ENCODE data around the gene MRS2.

Gene MRS2

DNA sequence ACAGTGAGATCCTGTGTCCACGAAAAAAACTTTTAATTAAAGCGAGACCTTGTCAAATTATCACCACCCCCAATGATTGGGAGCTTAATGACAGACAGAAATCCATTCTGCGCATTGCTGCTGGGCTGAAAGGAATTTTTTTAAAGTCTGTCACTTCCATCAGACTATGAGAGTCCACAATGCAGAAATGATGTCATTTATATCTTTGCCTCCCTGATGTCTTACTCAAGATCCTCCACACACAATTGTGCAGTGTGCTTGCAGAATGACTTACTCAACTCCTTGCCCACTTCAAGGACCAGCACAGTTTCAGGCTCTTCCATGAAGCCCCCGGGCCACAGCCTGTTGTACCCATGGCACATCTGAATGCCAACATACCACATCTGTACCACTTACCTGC lies 45.7 kb downstream of the MRS2 start:
- H3K4me3 ChIP-seq = no peak overlapping the region
- TF ChIP-seq, protein P1, sequence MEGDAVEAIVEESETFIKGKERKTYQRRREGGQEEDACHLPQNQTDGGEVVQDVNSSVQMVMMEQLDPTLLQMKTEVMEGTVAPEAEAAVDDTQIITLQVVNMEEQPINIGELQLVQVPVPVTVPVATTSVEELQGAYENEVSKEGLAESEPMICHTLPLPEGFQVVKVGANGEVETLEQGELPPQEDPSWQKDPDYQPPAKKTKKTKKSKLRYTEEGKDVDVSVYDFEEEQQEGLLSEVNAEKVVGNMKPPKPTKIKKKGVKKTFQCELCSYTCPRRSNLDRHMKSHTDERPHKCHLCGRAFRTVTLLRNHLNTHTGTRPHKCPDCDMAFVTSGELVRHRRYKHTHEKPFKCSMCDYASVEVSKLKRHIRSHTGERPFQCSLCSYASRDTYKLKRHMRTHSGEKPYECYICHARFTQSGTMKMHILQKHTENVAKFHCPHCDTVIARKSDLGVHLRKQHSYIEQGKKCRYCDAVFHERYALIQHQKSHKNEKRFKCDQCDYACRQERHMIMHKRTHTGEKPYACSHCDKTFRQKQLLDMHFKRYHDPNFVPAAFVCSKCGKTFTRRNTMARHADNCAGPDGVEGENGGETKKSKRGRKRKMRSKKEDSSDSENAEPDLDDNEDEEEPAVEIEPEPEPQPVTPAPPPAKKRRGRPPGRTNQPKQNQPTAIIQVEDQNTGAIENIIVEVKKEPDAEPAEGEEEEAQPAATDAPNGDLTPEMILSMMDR (IDR thresholded peaks at IDR 0.05) = no peak
- no peak for DNase-seq (ENCODE audit: low spot score)
- no peak overlapping the region for H3K27ac ChIP-seq

DNA sequence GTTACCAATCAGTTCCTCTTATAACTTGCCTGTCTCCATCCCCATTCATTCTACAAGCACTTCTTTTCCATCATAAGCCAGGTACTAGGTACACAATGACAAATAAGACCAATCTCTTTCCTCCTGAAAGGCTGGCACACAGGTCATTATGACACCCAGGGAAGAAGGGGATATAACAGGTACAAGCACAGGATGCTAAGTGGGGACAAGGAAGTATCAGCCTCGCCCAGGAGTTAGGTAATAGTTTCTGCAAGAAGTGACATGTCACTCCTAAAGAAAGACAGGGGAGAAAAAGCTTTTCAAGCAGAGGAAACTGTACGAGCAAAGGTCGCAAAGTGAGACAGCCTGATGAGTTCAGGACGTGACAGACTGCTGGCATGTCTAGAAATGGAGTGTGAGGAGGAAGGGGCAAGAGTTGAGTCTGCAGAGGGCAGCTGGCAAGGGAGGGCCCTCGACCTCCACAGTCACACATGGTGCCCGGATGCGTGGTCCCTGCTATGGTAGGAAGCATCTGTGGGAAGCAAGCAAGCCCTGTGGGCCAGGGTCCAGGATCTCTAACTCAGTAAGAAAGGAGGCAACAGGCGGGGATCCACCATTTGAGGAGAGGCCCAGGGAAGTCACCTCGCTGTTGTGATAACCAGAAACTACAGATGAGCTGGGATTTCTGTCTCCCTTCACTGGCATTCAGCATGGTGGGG lies 46.2 kb downstream of the MRS2 start:
- TF ChIP-seq, protein P1 (IDR thresholded peaks at IDR 0.05) = no peak
- Histone ChIP-seq H3K27ac (no peak overlapping the region), H3K4me3 (no peak overlapping the region)
- DNase-seq (ENCODE audit: low spot score) = no peak

DNA sequence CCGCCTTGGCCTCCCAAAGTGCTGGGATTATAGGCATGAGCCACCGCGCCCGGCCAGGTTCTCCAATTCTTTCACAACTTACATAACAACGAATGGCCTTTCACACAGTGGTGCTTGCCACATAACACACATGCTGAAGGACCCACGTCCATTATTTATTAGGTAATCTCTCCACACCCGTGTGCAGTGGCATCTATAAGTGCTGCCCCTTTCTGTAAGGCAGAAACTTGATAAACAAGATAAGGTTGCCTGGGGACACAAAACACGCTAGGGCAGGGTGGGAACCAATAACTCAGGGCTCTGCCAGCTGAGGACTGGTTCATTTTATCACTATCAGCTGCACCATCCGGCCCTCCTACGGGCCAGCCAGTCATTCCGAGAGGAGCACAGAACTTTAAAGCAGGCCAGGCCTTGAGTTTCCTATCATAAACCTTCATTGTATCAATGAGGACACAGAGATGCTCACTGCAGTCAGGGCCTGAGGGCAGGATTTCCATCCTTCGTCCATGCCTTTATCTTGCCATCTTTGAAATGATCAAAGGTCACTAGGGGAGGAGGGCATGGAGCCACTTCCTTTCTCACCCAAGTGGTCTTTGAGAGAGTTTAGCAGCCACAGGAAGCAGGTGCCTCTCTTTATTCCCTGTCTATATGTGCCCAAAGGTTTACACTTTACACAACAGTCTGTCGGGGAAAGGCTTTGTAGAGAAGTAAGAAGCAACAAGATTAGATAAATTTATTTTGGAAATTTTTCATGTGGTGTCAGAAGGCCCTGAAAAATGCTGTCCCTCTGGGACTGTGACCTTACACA lies 49.0 kb downstream of the MRS2 start:
- Histone ChIP-seq H3K4me3 (no peak overlapping the region), H3K27ac (no peak overlapping the region)
- TF ChIP-seq, protein P1 (IDR thresholded peaks at IDR 0.05) = no peak
- no peak for DNase-seq (ENCODE audit: low spot score)

DNA sequence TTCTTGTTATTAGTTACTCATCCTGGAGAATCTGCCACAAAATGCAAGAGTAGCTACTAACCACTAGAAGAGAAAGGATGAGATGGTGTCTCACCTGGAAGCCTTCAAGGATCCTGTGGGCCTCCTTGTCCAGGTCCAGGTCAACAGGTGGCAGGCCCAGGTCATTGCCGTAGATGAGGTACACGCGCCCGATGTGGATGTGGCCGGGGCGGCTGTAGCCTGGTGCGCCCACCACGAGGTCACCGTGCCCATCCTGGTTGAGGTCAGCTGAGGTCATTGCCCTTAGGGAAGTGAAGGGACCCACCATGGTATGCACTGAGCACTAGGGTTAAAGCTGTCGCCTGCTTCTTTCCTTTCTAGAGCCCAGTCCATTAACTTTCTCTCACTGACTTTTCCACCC lies 51.2 kb downstream of the MRS2 start:
- DNase-seq (ENCODE audit: low spot score) = no peak
- Histone ChIP-seq H3K4me3 (no peak overlapping the region), H3K27ac (no peak overlapping the region)
- TF ChIP-seq, protein P1 (IDR thresholded peaks at IDR 0.05) = no peak

DNA sequence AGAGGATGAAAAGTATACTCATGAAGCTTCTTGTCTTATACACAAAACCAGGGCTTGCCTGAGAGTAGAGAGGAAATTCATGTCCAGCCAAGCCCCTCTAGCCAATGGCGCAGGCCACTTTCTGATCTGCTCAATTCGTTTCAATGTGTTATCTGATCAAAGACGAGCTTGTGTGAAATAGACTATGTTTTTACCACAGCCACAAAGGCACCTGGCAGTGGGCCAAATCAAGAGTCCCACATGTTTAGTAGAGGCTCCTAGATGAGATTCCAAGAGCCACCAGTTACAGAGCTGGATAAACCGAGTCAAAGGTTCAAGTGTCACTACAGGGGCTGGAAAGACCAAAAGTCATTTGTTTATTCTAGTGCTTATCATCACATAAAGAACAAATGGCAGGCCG lies 51.7 kb downstream of the MRS2 start:
- no peak overlapping the region for H3K4me3 ChIP-seq
- DNase-seq (ENCODE audit: low spot score) = no peak
- TF ChIP-seq, protein P1 (IDR thresholded peaks at IDR 0.05) = no peak
- H3K27ac ChIP-seq = no peak overlapping the region

DNA sequence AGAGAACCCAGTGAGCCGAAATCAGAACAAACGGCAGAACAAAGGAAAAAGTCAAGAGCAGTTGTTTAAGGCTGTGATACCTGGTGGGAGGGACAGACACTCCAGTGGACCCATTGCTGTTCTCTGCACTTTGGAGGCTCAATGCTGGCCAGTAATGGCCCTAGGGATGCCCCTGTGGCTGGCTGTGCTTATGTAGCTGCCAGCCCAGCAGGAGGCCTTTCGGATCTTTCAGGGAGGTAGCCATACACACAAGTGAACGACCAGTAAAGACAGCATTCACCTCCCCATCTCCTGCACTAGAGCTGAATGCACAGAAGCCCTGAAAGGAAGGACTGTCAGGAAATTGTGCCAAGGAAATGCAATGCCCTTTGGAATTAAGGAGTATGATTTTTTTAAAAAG lies 52.3 kb downstream of the MRS2 start:
- TF ChIP-seq, protein P1 (IDR thresholded peaks at IDR 0.05) = no peak
- no peak for DNase-seq (ENCODE audit: low spot score)
- H3K4me3 ChIP-seq = no peak overlapping the region
- H3K27ac ChIP-seq = no peak overlapping the region

DNA sequence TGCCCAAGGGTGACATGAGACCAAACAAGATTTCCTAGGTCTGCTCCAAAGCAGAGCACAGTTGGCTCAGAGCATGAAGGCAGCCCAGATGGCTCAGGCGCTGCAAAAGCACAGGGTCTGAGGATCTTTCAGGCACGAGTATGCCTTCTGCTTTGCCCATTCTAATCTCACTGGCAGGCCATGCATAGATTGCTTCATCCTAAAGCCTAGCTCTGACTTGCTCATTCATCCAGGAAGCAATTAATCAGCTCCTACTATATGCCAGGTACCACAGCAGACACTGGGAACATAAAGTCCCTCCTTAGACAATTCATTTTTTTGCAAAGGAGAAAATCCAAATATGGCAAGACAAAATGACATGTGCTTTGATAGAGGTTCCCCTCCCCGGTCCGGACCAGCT lies 55.4 kb downstream of the MRS2 start:
- Histone ChIP-seq H3K27ac (no peak overlapping the region), H3K4me3 (no peak overlapping the region)
- TF ChIP-seq, protein P1 (IDR thresholded peaks at IDR 0.05) = no peak
- no peak for DNase-seq (ENCODE audit: low spot score)
